ENCODE data around the gene CSNK2A1.
"Not testable (repeated sequence)": the region's sequence is repeated elsewhere in the genome, so short reads cannot be mapped to it uniquely, and the experiment has no call there.

Gene CSNK2A1

DNA sequence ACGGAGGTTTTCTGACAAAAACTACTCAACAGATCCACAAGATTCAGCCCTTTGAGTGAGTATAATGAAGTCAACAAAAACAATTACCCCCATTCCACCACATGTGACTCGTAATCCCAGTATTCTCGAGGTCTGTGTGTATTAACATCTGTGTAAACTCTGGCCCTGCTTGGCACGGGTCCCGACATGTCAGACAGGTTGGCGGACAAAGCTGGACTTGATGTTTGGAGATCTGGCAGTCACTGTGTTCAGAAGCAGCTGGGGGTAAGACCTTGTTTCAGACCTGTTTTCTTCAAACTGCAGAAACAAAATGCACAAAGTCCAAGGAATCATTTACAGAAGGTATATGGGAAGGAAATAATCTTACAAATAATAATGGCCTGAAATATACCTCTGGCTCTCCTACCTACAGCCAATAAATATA, 35.2 kb downstream of the CSNK2A1 start:
- H3K9me3 ChIP-seq (ENCODE audit: control insufficient read depth, insufficient read depth, low read length); H3K9ac ChIP-seq (ENCODE audit: low read depth, low read length): not testable (repeated sequence)
- peaks cover 52% of the 10 kb centered on the region for H3K36me3 ChIP-seq (ENCODE audit: control insufficient read depth, insufficient read depth, low read length)

DNA sequence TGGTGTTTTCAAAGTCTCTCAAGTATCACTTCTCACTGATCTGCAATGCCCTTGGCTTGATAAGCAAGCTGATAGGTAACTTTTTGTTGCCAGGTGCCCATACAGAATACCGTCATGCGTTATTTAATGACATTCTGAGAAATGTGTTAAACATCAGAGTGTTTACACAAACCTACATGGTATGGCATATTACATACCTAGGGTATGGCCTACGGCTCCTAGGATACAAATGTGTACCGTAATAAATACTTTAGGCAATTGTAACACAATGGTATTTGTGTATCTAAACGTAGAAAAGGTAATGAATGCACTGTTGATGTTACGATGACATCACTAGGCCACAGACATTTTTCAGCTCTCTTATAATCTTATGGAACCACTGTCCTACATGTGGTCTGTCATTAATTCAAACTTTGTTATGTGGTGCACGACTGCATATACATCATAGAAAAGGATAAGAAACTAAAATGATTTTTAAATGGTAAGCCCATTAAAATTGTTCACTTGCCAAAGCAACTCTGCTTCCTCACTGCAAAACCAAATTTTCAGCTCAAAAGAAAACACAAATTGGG, 35.7 kb downstream of the CSNK2A1 start:
- H3K27me3 ChIP-seq (ENCODE audit: control insufficient read depth, insufficient read depth, low read length): no peaks in the 10 kb centered on the region
- no peak overlapping the region for H3K27ac ChIP-seq (ENCODE audit: low read depth, low read length)
- H3K4me1 ChIP-seq (ENCODE audit: control insufficient read depth, insufficient read depth, low read length): no peaks in the 10 kb centered on the region
- H3K9ac ChIP-seq (ENCODE audit: low read depth, low read length): no peak overlapping the region
- no peak overlapping the region for H3K4me3 ChIP-seq (ENCODE audit: low read depth, low read length)
- H3K9me3 ChIP-seq (ENCODE audit: control insufficient read depth, insufficient read depth, low read length): no peaks in the 10 kb centered on the region
- peaks cover 57% of the 10 kb centered on the region for H3K36me3 ChIP-seq (ENCODE audit: control insufficient read depth, insufficient read depth, low read length)

More for the DNA sequence above, 35.2 kb downstream of the CSNK2A1 start:
- H3K27ac ChIP-seq (ENCODE audit: low read depth, low read length); H3K27me3 ChIP-seq (ENCODE audit: control insufficient read depth, insufficient read depth, low read length); H3K4me3 ChIP-seq (ENCODE audit: low read depth, low read length); H3K4me1 ChIP-seq (ENCODE audit: control insufficient read depth, insufficient read depth, low read length): not testable (repeated sequence)

DNA sequence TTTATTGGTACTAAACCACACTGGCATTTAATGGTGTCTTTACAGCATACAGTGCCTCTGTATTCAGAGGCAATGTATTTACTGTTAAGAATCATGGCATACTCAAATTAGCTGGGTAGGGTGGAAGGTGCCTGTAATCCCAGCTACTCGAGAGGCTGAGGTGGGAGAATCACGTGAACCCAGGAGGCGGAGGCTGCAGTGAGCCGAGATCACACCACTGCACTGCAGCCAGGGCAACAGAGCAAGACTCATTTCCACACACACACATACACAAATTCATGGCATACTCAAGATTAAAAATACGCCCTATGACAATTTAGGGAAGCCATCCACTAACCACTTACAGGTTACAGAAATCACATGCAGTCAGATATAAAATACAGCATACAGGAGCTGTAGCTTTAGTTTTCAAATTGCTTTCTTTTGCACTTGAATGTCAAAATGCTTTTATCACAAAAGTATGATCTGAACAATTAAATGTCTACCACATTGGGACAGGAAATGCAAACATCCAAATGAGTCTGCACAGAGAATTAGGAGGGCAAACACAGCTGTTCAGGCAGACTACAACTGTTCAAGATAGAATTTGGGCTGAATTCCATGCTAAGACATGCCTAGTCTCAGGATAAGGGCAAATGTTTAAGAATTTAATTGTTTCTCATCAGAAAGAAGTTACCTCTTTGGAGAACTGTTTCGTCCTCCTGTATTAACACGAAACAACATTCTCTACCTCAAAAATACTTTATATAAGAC, 36.4 kb downstream of the CSNK2A1 start:
- no peaks in the 10 kb centered on the region for H3K9me3 ChIP-seq (ENCODE audit: control insufficient read depth, insufficient read depth, low read length)

DNA sequence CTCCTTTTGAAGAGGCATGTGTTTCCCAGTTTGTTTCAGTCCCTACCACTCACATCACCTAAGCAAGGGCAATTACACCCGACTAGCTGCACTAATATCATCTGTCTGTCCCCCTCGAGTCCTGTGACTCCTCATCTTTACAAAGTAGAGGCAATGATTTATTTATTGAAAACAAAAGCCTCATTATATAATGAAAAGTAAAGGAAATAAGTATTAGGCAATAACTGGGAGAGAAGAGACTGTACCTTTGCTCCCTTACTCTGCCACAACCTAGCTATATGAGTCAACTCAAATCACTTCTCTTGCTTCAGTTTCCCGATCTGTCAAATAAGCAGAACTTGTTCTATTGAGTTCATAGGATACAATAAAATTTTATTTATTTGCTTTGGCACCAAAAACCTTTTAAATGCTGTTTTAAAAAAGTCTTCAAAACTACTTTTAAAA, 38.9 kb downstream of the CSNK2A1 start:
- H3K27ac ChIP-seq (ENCODE audit: low read depth, low read length): no peak overlapping the region
- peaks cover 83% of the 10 kb centered on the region for H3K36me3 ChIP-seq (ENCODE audit: control insufficient read depth, insufficient read depth, low read length)
- H3K9me3 ChIP-seq (ENCODE audit: control insufficient read depth, insufficient read depth, low read length): no peaks in the 10 kb centered on the region
- no peaks in the 10 kb centered on the region for H3K4me1 ChIP-seq (ENCODE audit: control insufficient read depth, insufficient read depth, low read length)
- no peak overlapping the region for H3K4me3 ChIP-seq (ENCODE audit: low read depth, low read length)
- no peak overlapping the region for H3K9ac ChIP-seq (ENCODE audit: low read depth, low read length)
- H3K27me3 ChIP-seq (ENCODE audit: control insufficient read depth, insufficient read depth, low read length): no peaks in the 10 kb centered on the region

More for the DNA sequence above, 36.4 kb downstream of the CSNK2A1 start:
- H3K4me1 ChIP-seq (ENCODE audit: control insufficient read depth, insufficient read depth, low read length): no peaks in the 10 kb centered on the region
- no peak overlapping the region for H3K4me3 ChIP-seq (ENCODE audit: low read depth, low read length)
- peaks cover 64% of the 10 kb centered on the region for H3K36me3 ChIP-seq (ENCODE audit: control insufficient read depth, insufficient read depth, low read length)
- H3K27me3 ChIP-seq (ENCODE audit: control insufficient read depth, insufficient read depth, low read length): no peaks in the 10 kb centered on the region
- H3K9ac ChIP-seq (ENCODE audit: low read depth, low read length): no peak overlapping the region
- no peak overlapping the region for H3K27ac ChIP-seq (ENCODE audit: low read depth, low read length)

DNA sequence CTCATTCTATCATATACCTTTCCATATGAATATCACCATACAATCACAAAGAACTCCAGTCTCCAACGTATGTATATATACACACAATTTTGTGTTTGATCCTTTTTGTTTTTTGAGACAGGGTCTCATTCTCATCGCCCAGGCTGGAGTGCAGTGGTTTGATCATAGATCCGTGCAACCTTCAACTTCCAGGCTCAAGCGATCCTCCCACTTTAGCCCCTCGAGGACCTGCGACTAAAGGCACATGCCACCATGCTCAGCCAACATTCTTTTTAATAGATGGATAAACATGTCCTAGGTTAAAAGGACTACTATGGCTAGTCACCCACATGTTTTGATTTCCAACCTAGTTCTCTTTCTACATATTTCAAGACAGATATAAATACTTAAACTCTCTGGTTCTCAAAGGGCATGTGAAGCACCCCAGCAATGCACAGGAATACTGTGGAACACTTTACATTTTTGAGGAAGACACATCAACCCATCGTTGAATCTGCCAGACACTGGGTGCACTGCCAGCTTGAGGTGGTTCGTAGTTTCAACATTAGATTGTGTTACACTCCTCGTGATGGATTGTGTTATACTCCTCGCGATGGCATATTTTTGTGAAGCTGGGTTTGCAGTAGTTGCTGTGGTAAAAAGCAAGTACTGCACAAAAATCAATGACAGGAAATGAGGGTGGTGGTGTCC, 40.4 kb downstream of the CSNK2A1 start:
- H3K9ac ChIP-seq (ENCODE audit: low read depth, low read length): no peak overlapping the region
- peaks cover 84% of the 10 kb centered on the region for H3K36me3 ChIP-seq (ENCODE audit: control insufficient read depth, insufficient read depth, low read length)
- H3K9me3 ChIP-seq (ENCODE audit: control insufficient read depth, insufficient read depth, low read length): no peaks in the 10 kb centered on the region
- no peaks in the 10 kb centered on the region for H3K27me3 ChIP-seq (ENCODE audit: control insufficient read depth, insufficient read depth, low read length)
- H3K4me1 ChIP-seq (ENCODE audit: control insufficient read depth, insufficient read depth, low read length): no peaks in the 10 kb centered on the region
- H3K4me3 ChIP-seq (ENCODE audit: low read depth, low read length): no peak overlapping the region
- no peak overlapping the region for H3K27ac ChIP-seq (ENCODE audit: low read depth, low read length)

DNA sequence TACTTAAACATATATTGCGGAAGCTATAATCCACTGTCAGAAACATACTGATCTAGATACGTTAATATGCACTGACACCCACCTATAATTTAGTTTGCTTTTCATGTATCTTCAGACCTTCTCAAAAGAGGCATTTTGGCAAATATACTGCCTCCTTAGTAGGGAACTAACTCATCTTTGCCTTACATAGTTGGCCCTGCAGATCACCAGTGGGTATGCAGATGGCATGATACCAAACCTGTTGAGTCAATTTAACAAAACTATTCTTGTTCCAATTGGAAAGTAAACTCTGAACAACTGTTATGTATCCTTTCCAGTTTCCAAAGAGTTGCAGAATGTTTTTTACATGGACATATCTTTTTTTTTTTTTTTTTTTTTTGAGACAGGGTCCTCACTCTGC, 45.6 kb downstream of the CSNK2A1 start:
- Histone ChIP-seq H3K27me3 (ENCODE audit: control insufficient read depth, insufficient read depth, low read length) (no peaks in the 10 kb centered on the region), H3K4me1 (ENCODE audit: control insufficient read depth, insufficient read depth, low read length) (peaks cover 5% of the 10 kb centered on the region; the same call in 1 of the 2 replicates), H3K9me3 (ENCODE audit: control insufficient read depth, insufficient read depth, low read length) (no peaks in the 10 kb centered on the region), H3K27ac (ENCODE audit: low read depth, low read length) (no peak overlapping the region), H3K4me3 (ENCODE audit: low read depth, low read length) (no peak overlapping the region), H3K9ac (ENCODE audit: low read depth, low read length) (no peak overlapping the region), H3K36me3 (ENCODE audit: control insufficient read depth, insufficient read depth, low read length) (peaks cover 92% of the 10 kb centered on the region)

DNA sequence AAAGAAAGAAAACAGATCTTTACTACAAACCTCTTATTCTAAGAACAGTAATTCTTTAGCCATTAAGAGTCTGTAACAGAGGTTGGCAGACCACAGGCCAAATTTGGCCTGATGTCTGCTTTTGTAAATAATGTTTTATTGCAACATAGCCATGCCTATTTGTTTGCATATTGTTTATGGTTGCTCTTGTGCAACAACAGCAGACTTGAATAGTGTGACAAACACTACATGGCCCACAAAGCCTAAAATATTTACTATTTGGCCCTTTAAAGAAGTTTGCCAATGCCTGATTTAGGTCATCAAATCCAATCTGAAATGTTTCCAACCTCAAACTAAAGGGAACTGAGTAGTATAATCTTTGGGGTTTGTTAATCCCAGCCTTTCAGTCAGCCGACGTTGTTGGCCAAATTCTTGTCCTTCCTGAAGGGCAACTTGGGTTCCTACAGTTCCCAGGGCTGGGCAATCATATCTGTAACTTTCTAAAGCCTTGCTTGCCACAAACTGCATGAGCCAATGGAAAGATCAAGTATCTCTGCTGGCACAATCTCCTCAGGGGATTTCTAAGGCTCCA, 47.4 kb downstream of the CSNK2A1 start:
- peaks cover 92% of the 10 kb centered on the region for H3K36me3 ChIP-seq (ENCODE audit: control insufficient read depth, insufficient read depth, low read length)
- H3K4me3 ChIP-seq (ENCODE audit: low read depth, low read length): no peak overlapping the region
- peaks cover 5% of the 10 kb centered on the region; the same call in 1 of the 2 replicates for H3K4me1 ChIP-seq (ENCODE audit: control insufficient read depth, insufficient read depth, low read length)
- no peak overlapping the region for H3K27ac ChIP-seq (ENCODE audit: low read depth, low read length)
- no peak overlapping the region for H3K9ac ChIP-seq (ENCODE audit: low read depth, low read length)
- H3K27me3 ChIP-seq (ENCODE audit: control insufficient read depth, insufficient read depth, low read length): no peaks in the 10 kb centered on the region
- no peaks in the 10 kb centered on the region for H3K9me3 ChIP-seq (ENCODE audit: control insufficient read depth, insufficient read depth, low read length)

DNA sequence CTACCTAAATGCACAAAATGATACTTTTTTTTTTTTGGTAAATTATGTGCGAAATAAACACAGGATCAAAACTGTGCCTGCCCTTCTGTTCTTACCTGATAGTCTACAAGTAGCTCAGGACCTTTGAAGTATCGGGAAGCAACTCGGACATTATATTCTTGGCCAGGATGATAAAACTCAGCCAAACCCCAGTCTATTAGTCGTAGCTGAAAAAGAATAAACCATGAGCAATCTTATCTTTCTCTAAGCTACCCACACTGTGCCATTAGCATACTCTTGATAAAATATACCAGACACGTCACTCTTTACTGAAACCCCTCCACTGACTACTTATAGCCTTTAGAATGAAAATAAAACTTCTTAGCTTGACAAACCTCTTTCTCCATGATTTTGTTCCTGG, 51.4 kb downstream of the CSNK2A1 start:
- no peaks in the 10 kb centered on the region for H3K9me3 ChIP-seq (ENCODE audit: control insufficient read depth, insufficient read depth, low read length)
- H3K4me3 ChIP-seq (ENCODE audit: low read depth, low read length): no peak overlapping the region
- H3K27me3 ChIP-seq (ENCODE audit: control insufficient read depth, insufficient read depth, low read length): no peaks in the 10 kb centered on the region
- H3K9ac ChIP-seq (ENCODE audit: low read depth, low read length): no peak overlapping the region
- H3K36me3 ChIP-seq (ENCODE audit: control insufficient read depth, insufficient read depth, low read length): peaks cover 96% of the 10 kb centered on the region
- H3K27ac ChIP-seq (ENCODE audit: low read depth, low read length): no peak overlapping the region
- peaks cover 5% of the 10 kb centered on the region; the same call in 1 of the 2 replicates for H3K4me1 ChIP-seq (ENCODE audit: control insufficient read depth, insufficient read depth, low read length)

DNA sequence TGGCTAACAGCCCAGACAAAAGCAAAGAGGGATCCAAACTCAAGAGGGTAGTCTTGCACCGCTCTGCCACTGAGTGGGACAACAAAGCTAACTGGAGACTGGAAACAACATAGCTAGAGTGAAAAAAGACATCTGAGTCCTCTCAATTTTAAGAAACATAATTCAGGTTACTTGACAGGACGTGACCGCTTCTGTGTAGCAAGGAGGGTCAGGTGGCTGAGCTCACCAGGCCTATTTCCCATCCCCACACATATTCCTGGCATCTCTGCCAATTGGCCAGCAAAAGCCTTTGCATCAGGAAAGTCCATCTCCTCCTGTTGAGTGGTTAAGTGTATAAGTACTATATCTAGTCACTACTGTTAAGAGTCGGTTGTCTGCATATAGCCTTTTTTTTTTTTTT, 55.9 kb downstream of the CSNK2A1 start:
- Histone ChIP-seq H3K36me3 (ENCODE audit: control insufficient read depth, insufficient read depth, low read length) (peaks cover 96% of the 10 kb centered on the region), H3K9ac (ENCODE audit: low read depth, low read length) (no peak overlapping the region)

DNA sequence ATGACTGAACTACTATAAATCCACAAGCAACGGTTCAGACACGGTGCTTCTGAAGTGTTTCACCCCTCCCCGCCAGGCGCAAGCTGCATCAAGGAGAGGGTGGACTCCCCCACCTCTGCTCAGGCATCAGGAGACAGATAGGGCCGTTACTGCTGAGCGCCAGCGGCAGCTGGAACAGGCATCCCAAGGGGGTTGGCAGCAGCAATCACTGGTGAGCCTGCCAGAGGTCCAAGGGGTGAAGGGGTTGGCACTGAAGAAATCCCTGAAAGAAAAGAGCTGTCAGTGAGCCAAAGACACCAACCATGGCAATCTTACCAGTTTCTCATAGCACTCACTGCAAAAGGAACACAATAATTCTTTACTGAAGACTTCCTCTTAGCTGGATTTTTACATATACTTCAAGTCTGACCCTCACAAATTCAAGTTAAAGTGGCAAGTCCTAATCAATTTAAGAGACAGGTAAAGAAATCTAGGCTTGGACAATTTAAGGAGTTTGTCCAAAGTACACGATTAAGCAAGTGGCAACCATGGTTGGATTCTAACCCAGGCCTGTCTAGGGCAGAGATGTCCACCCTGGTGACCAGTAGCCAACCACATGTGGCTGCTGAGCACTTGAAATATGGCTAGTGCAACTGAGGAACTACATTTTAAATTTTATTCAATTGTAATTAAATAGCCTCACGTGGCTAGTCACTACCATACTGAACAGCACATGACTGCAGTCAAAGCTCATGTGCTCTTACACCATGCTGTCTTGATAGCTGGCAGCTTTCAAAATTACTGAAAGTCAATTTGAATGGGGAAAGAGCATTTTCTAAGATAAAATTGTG, 59.6 kb downstream of the CSNK2A1 start:
- Histone ChIP-seq H3K9ac (ENCODE audit: low read depth, low read length) (no peak overlapping the region), H3K36me3 (ENCODE audit: control insufficient read depth, insufficient read depth, low read length) (peaks cover 94% of the 10 kb centered on the region), H3K4me1 (ENCODE audit: control insufficient read depth, insufficient read depth, low read length) (no peaks in the 10 kb centered on the region), H3K4me3 (ENCODE audit: low read depth, low read length) (no peak overlapping the region), H3K27me3 (ENCODE audit: control insufficient read depth, insufficient read depth, low read length) (no peaks in the 10 kb centered on the region), H3K9me3 (ENCODE audit: control insufficient read depth, insufficient read depth, low read length) (no peaks in the 10 kb centered on the region), H3K27ac (ENCODE audit: low read depth, low read length) (no peak overlapping the region)

More for the DNA sequence above, 55.9 kb downstream of the CSNK2A1 start:
- no peaks in the 10 kb centered on the region for H3K27me3 ChIP-seq (ENCODE audit: control insufficient read depth, insufficient read depth, low read length)
- H3K4me3 ChIP-seq (ENCODE audit: low read depth, low read length): no peak overlapping the region
- H3K4me1 ChIP-seq (ENCODE audit: control insufficient read depth, insufficient read depth, low read length): no peaks in the 10 kb centered on the region
- H3K9me3 ChIP-seq (ENCODE audit: control insufficient read depth, insufficient read depth, low read length): no peaks in the 10 kb centered on the region
- no peak overlapping the region for H3K27ac ChIP-seq (ENCODE audit: low read depth, low read length)

All from HUES48 (cell line).